GM21717 (cell line): Measurements from ENCODE around the gene CCND1.
"Not testable (repeated sequence)": the region's sequence is repeated elsewhere in the genome, so short reads cannot be mapped to it uniquely, and the experiment has no call there.

Experiments used
- ATAC-seq: cut with Tn5 transposase; IDR thresholded peaks from one replicate; pipeline ENCODE4 v1.9.1; 2021; ENCODE audit warnings: mild to moderate bottlenecking, moderate library complexity; ENCODE audit not compliant: unreplicated experiment

The CCND1 gene

DNA sequence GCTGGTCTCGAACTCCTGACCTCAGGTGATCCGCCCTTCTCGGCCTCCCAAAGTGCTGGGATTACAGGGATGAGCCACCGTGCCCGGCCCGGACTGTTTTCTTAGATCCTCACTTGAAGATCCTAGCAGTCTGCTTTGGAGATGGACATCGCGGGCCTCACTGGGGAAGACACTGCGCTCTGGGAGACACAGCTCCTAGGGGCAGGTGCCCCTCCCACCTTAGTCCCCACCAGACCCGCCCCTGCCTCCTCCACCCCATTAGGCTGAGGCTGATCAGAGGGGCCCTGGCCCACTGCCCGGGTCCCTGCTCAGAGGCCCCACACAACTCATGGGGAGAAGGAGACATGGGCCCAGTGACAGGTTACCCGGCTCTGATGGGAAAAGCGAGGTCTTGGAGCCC is 45.5 kb downstream of the CCND1 start:
- no peak for ATAC-seq

DNA sequence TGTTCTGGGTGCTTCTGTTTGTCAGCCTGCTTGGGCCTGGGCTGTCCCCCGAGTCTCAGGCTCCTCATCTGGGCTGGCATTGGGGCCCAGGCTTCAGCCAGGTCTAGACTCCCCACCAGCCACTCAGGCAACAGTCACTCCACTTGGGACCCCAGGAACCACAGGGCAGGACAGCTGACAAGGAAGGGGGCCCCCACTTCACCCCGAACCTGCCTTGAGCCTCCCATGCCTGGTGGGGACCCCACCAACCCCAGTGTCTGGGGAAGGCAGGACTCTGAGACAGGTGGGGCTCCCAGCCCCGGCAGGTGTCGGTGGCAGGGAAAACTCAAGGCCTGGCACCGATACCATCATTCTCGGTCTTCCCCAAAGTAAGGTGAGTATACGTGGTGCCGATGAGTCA is 45.9 kb downstream of the CCND1 start:
- no peak for ATAC-seq

DNA sequence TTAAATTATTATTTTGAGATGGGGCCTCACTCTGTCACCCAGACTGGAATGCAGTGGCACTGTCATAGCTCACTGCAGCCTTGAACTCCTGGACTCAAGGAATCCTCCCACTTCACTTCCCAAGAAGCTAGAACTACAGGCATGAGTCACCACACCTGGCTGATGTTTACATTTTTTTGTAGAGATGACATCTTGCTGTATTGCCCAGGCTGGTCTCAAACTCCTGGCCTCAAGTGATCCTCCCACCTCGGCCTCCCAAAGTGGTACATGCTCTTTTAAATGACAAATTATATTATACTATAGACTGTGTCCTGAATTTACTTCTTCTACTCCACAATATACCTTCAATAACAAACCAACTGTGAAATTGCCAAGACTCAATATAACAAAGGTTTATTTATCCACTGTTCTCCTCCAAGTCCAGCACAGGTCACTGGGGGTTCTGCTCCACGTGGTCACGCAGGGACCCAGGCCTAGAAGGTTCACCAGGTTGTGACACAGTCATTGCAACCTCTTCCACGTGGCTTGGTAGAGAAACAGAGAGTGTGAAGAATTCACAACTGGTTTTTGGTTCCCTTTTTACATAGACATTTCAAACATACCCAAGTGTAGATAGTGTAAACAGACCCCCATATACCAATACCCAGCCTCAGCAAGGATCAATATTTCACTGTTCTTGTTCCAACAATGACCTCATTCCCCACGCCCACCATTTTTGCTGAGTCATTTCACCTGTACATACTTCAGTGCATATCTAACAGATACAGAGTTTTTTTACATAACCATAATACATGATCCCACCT is 47.2 kb downstream of the CCND1 start:
- ATAC-seq, result not testable (repeated sequence)

DNA sequence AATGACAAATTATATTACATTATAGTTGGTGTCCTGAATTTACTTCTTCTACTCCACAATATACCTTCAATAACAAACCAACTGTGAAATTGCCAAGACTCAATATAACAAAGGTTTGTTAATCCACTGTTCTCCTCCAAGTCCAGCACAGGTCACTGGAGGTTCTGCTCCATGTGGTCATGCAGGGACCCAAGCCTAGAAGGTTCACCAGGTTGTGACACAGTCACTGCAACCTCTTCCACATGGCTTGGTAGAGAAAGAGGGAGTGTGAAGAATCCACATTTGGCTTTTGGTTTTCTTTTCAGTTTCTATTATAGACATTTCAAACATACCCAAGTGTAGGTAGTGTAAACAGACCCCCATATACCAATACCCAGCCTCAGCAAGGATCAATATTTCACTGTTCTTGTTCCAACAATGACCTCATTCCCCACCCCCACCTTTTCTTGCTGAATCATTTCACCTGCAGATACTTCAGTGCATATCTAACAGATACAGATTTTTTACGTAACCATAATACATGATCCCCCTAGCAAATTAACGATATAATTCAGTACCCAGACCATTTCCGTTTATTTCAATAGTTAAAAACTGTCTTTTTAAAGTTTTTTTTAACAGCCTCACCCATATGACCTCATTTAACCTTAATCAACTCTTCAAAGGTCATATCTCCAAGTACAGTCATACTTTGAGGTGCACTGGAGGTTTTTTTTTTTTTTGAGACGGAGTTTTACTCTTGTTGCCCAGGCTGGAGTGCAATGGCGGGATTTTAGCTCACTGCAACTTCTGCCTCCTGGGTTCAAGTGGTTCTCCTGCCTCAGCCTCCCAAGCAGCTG is 48.7 kb downstream of the CCND1 start:
- ATAC-seq, result no peak

DNA sequence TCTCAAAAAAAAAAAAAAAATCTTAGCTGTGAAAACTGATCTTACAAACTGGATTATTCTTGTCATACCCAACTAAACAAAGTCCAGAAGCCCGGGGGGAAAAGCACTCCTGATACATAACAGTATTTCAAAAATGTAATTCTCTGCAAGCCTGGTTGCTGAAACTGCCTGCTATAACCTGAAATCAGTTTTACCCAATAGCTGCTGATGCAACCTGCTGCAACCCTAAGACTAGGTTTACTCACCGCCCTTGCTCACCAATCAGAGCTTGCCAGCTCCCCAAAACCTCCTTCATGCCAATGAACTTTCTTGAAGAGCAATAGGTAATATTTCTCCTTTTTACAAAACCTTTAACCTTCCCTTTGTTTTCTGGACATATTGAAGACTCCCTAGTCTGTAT is 50.5 kb downstream of the CCND1 start:
- no peak for ATAC-seq

DNA sequence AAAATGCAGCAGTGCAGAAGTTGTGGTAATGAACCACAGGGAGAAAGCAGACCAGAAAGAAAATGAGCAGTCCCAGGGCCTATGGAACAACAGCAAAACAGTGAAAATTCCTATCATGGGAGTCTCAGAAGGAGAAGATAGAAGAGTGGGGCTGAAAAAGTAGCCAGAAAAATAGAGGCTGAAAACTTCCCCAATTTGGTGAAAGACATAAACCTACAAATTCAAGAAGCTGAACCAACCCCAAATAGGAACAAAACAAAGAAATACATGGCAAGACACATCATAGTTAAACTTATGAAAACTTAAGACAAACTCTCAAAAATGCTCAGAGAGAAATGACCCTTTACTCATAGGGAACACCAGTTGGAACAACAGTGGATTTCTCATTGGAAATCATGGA is 51.5 kb downstream of the CCND1 start:
- ATAC-seq, result no peak

DNA sequence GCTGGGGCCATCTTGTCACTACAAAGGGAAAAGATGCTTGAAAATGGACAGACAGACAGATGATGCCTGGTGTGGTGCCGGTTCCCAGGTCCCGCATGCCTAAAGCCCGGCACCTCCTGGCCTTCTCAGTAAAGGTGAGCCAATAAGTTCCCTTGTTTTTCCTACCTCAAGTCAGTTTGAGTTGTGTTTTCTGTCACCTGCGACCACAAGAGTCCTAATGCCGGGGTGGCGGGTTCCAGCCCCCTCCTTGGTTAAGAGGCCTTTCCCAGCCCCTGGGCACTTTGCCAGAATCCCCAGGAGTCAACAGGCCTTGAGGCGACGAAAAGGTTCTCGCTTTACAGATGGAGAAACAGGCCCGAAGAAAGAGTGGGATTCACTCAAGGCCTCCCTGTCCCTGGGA is 53.8 kb downstream of the CCND1 start:
- ATAC-seq, result no peak

DNA sequence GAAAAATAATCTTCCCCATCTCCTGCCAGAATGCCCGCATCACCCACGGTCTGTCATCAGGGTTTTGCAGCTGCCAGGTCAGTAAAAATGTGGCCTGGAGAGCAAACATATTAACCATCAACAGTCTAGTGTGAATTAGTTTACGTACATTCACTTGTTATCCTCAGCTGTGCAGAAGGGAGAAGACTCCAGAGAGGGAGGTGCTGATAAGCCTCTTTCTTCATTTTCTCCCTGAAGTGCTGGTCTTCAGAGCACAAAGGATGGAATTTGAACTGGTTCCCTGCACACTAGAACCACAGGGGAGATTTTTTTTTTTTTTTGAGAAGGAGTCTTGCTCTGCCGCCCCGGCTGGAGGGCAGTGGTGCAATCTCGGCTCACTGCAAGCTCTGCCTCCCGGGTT is 54.6 kb downstream of the CCND1 start:
- no peak for ATAC-seq

DNA sequence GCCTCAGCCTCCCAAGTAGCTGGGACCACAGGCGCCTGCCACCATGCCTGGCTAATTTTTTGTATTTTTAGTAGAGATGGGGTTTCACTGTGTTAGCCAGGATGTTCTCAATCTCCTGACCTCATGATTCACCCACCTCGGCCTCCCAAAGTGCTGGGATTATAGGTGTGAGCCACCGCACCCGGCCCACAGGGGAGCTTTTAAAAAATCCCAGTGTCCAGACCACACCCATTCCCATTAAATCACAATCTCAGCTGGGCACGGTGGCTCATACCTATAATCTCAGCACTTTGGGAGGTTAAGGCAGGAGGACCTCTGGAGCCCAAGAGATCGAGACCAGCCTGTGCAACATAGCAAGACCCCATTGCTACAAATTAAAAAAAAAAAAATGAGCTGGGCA is 55.0 kb downstream of the CCND1 start:
- ATAC-seq, result not testable (repeated sequence)

DNA sequence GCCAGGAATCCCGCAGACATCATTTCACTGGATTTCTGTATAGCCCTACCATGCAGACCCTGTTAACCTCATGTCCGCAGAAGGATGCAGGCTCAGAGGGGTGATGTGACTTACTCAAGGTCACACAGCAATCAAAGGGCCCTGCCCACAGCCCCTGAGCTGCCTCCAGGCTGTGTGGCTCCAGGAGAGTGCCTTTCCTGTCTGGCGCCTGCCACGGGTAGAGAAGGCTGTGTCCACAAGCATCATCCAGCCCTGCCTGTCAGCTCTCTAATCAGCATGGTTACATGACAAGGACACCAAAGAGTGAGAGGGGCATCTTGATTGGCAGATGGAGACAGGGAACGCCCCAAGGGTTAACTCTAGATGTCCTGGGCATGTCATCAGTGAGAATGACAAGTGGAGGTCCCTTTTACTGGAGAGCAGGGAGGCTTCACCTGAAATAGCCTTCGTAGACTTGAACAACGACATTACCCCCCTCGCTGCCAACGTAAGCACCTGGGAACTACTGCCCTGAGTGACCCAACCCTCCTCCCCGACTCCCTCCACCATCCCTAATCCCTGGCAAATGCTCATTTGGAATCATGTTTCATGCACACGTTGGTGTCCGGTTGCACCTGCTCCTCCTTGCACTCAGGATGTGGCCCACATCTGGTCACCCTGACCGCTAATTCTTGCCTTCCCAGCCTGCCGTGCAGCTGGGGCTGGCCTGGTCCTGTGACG is 56.0 kb downstream of the CCND1 start:
- ATAC-seq, result no peak

DNA sequence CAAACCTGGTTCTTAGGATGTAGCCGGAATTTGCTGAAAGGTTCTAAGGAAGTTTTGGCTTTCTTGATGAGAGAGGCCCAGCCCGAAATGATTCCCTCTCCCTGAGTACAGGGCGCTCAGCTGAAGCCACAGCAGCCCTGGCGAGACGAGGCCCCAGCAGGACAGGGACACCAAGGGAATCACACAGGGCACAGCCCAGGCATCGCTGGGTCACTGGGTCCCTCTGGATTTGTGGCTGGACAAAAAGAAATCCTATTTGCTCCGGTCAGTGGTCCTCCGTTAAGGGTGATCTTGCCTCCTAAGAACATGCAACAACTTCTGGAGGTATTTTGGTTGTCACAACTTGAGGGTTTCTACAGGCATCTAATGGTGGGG is 56.5 kb downstream of the CCND1 start:
- no peak for ATAC-seq

DNA sequence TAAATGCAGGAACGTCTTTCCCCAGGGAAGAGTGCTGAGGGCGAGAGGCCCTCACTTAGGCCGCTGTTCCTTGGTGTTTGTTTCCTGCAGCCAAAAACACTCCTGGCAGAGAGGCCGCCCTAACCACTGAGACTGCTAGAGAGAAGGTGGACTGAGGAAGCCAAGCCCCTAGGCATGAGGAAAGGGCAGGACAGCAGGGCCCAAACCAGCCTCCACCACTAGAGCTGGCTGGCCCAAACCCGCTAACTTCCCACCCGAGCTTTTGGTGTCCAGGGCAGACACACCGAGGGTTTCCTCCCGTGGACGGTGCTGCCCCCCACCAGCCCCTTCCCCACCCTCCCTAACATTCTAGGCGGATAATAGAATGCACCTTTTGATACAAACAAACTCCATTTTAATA is 56.9 kb downstream of the CCND1 start:
- no peak for ATAC-seq

DNA sequence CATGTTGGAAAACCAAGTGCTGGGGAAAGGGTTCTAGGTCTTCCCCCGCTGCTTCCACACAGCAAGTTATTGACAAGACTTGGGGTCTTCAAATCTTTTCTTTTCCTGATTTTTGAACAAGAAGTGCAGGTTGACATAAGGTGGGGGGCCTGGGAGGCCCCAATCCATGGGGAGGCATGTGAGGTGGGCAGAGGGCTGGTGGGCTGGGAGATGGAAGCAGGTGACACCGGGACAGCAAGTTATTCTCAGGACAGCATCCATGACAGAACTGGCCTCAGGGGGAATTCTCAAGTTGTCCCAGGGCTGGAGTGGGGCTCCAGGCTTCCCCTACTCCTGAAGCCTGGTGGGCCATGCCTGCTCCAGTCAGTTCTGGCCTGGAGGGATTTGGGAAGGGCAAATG is 57.4 kb downstream of the CCND1 start:
- no peak for ATAC-seq

DNA sequence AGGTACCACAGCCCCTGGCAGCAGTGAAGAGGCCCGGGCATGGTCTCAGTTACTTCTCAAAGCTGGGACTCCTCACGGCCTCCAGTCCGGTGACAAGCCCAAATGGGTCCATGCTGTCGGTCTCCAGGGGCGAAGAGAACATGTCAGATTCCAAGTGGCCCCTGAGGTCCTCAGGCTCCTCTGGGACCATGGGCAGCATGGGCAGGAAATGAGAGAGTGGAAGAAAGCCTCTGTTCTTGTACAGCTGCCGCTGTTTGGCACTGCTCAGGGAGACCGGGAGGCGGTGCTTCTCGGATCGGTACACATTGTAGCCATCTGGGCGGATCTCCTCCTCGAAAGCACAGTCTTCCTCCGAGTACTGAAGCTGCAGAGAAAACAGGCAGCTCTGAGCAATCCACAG is 58.3 kb downstream of the CCND1 start:
- no peak for ATAC-seq

DNA sequence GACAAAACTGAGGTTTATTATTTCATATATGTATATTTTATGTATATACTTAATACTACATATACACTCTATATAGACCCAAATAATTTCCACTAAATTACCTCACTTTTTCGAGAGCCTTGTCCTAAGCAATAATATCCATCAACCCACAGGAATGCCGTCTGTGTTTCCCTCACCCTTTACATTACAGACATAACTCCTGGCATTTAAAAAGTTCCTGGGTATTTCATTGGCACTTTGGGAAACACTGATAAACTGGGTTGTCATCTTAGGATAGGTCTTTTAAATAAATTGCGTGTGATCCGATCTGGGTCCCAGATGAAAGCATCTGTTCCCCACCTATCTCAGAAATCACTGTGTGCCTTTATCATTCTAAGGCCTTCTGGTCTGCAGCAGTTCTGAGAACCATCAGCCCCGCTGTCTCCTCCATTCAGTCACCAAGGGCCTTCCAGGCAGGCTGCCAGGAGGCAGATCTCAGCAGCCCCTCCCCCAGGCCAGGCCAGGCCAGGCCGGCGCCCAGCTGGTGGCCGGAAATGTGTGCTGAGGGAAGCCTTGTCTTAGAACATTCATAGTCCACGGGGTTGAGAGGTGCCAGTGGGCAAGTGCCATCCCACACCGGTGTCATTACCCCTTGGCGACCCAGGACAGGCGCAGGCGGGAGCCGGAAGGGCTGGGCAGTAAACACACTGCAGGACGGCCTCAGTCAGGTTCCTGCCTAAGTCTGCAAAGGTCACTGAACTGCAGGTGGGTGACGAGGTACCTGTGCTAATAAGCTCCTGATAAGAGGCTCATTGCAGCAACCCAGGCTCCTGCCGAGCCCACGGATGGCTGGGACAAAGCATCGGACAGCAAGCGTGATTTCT is 59.6 kb downstream of the CCND1 start:
- ATAC-seq, result no peak

DNA sequence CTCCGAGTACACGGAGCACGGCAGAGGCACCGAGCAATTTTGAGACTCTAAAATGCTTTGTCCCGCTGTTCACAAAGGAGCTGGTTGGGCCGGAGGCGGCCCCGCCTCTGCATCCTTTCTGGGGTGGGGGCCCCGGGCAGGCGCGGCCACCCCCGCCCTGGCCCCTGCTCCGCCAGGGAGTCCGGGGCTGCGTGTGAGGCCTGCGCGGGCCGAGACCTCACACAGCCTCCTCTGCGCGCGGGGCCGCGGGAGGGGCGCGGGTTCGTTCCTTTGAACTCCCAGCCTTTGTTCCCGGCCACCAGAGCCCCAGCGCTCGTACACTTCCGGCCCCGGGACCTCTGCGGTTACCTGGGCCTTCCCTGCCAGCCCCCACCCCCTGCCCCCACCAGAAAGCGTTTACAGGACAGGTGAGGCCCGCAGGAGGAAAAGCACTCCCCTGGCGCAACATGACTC is 61.3 kb downstream of the CCND1 start:
- ATAC-seq, result no peak

DNA sequence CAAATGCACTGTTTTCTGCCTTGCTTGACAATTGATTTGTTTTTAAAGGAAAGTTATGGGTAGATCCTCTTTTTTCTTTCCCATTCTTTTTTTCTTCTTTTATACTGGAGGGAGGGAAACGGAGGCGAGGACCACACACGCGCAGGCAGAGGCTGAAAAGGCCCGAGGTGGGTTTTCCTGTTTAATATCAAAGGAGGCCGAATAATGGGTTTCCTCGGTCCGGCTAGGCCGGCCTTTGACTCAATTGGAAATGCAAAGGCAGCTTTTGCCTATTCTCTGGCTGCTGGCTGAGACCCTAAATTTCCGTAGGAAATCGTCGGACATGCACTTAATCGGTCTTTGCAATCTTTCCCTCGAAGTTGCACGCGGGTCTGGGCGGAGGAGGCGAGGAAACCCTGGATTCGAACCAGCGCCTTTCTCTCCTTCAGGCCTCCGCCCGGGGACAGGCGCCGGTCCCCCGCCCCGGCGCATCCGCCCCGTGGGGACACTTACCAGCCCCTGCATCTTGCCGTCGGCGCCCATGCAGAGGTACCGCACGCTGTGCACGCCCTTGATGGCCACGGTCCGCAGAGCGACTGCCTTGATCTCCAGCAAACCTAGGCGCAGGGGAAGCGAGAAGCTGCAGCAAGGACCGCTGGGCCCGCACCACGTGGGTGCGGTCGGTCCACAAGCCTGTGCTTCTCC is 62.0 kb downstream of the CCND1 start:
- ATAC-seq, result no peak

DNA sequence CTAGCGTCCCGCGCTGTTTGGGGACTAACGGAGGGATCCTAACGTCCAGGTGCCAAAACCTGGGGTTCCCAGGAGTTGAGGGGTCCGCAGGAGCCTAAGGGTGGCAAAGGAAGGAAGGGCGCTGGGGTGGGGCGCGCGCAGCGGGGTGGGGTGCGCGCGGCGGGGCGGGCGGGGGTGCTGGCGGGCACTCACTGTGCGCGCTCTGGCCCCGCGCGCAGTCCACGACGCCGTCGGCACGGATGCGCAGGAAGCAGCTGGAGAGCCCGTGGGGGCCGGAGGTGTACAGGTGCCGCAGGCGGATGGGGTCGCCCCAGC is 62.5 kb downstream of the CCND1 start:
- ATAC-seq, result no peak
